NCI-H1436 (cell line): ENCODE data around the gene RASAL1.
A peak's percentile ranks its signal among the peaks of the same experiment; 100 is the strongest.

ENCODE experiments used
- DNase-seq: peaks from one replicate; lab custom pipeline; 2025; lab: John Stamatoyannopoulos, UW

The RASAL1 gene, protein sequence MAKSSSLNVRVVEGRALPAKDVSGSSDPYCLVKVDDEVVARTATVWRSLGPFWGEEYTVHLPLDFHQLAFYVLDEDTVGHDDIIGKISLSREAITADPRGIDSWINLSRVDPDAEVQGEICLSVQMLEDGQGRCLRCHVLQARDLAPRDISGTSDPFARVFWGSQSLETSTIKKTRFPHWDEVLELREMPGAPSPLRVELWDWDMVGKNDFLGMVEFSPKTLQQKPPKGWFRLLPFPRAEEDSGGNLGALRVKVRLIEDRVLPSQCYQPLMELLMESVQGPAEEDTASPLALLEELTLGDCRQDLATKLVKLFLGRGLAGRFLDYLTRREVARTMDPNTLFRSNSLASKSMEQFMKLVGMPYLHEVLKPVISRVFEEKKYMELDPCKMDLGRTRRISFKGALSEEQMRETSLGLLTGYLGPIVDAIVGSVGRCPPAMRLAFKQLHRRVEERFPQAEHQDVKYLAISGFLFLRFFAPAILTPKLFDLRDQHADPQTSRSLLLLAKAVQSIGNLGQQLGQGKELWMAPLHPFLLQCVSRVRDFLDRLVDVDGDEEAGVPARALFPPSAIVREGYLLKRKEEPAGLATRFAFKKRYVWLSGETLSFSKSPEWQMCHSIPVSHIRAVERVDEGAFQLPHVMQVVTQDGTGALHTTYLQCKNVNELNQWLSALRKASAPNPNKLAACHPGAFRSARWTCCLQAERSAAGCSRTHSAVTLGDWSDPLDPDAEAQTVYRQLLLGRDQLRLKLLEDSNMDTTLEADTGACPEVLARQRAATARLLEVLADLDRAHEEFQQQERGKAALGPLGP

GRCh38 chr12:113135178-113136127 lies at the start of gene RASAL1:
Gene RASAL1, minus strand, starts transcription at chr12:113135761. Its CDS starts 299 bp downstream, at chr12:113135462.
- DNase-seq: peak; percentile 86

DNA sequence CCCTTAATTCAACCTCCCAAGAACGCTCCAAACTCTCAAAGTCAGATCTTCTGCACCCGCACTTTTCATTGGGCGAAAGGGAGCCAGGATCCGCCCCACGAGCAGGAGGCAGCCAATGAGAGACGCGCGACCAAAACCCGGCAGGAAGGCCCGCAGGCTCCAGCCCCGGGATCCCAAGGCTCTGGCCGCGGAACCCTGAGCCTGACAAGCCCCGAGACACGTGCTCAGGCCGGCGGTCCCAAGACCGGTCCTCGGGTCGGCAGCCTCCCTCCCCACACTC lies 49.3 kb upstream of the RASAL1 start:
- DNase-seq: peak; percentile 84

DNA sequence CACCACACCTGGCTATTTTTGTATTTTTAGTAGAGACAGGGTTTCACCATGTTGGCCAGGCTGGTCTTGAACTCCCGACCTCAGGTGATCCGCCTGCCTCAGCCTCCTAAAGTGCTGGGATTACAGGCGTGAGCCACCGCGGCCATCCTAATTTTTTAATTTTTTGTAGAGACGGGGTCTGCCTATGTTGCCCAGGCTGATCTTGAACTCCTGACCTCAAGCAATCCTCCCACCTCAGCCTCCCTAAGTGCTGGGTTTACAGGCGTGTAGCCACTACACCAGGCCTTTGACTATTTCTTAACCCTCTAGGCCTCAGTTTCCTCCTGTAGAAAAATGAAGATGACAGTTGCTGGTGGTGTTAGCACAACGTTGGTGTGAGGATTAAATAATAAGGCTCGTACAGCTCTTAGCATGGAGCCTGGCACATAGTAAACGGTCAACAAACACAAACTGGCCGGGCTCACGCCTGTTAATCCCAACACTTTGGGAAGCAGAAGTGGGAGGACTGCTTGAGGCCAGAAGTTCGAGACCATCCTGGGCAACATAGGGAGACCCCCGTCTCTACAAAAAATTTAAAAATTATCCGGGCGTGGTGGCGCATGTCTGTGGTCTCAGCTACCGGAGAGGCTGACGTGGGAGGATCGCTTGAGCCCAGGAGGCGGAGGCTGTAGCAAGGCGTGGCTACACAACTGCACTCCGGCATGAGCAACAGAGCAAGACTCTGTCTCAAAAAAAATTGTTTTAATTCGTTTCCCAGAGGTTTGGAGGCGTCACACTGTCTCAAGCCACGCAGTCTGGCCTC lies 48.7 kb upstream of the RASAL1 start:
- DNase-seq: no peak

- DNase-seq: no peak
Observed at GRCh38 chr12:113183030-113183589, 47.5 kb upstream of the RASAL1 start.

DNA sequence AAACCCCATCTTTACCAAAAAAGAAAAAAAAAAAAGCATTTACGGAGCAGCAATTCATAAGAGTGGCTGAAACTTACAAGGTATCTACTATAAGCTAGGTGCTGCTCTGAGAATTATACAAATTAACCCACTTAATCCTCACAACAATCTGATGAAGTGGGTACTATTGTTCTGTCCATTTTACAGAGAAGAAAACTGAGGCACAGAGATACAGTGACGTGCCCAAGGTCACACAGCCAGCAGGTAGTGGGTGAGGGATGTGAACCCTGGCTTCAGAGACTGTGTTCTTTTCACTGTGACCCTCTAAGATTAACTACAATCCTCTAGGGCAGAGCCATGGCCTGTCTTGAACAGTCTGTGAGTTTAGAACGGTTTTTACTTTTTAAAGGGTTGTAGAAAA lies 46.4 kb upstream of the RASAL1 start:
- DNase-seq: no peak

- DNase-seq: no peak
Observed at GRCh38 chr12:113180333-113180732, 44.8 kb upstream of the RASAL1 start.

DNA sequence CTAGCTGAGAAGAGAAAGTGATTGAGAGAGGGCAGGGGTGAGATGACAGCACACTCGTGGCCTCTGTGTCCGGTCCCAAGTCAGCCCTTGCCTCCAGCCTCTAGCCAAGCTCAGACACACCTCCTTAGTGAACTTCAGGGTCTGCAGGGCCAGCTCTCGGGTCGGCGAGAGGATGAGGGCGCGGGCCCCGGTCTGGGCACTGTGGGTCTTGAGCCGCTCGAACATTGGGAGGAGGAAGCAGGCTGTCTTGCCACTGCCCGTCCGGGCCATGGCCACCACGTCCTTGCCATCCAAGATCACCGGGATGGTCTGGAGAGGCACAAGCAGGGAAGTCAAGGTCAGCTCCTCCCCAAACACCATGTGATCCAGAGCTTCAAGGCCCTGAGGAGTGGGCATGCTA lies 43.5 kb upstream of the RASAL1 start:
- DNase-seq: no peak

DNA sequence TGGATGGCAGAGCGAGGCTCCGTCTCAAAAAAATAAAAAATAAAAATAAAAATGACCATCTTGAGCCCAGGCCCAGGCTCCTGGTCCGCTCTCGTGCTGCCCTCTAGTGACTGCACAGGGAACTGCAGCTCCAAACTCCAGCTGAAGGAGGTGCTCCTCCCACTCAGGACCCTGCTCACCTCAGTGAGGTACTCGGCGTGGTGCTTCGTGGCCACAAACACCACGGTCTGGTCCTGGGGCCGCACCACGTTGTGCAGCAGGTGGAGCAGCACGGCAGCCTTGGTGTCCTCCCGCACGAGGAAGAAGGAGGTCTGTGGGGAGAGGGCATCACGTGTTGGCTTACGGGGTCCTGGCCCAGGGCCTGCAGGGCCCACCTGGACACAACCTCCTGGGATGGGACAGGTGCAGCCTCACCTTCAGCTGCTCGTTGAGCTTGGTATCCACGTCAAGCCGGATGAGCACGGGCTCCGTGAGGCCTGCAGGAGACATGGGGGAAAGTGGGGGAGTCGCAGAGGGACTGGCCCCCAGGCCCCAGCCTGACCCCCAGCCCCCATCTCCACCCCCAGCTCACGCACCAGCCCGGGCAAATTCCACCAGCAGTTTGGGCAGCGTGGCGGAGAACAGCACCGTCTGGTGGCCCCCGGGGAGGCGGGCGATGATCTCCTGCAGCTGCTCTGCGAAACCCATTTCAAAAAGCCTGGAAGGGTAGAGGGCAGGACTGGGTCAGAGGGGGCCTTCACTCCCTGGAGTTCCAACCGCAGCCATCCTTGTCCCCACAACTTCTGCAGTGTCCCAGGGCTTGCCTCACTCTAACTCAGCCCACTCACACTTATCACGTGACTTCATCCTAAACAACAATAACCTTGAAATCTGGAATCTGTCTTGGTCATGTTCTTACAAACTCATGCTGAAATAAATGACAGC lies 39.2 kb upstream of the RASAL1 start:
- peak; percentile 30 for DNase-seq

GRCh38 chr12:113173081-113173698 lies 37.6 kb upstream of the RASAL1 start:
- DNase-seq: no peak

DNA sequence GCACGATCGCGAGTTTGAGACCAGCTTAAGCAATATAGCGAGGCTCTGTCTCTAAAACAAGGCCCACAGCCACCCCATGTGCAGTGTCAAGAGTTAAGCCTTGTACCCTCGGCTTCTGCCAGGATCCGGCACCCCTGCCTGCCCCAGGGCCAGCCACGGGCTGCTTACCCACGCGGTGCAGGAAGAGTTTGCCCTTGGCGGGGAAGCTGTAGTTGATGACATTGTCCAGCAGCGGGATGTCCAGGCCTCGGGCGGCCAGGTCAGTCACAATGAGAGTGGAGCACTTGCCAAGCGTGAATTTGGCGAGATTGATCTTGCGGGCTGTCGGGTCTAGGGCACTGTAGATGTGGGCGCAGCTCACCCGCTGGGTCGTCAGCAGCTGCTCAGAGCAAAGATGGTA lies 36.6 kb upstream of the RASAL1 start:
- DNase-seq: no peak

DNA sequence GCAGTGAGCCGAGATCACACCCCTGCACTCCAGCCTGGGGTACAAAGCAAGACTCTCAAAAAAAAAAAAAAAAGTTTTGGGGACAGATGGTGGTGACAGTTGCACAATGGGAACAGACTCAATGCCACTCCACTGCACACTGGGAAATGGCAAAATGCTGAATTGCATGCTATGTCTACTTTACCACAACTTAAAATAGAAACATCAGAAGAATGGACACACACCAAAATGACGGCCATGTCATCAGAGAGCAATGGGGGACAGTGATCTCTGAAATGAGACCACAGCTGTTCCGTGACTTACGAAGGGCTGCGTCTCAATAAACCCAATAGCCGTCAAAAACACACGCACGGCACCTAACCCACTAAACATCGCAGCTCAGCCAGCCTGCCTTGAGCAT lies 36.0 kb upstream of the RASAL1 start:
- no peak for DNase-seq

DNA sequence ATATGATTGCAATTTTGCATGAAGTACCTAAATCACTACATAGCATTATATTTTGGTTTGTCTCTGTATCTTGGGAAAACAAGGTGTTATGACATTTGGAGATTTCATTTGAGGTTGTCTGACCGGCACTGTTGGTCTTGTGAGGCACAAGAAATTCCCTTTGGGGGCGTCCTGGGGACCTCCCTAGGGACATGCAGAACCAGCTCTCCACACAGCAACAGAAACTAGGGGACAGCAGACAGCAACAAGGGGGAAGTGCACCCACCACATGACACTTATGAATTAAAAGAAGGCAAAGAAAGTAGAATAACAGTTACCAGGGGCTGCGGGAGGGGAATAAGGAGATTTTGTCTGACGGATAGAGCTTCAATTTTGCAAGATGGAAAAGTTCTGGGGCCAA lies 35.4 kb upstream of the RASAL1 start:
- no peak for DNase-seq

DNA sequence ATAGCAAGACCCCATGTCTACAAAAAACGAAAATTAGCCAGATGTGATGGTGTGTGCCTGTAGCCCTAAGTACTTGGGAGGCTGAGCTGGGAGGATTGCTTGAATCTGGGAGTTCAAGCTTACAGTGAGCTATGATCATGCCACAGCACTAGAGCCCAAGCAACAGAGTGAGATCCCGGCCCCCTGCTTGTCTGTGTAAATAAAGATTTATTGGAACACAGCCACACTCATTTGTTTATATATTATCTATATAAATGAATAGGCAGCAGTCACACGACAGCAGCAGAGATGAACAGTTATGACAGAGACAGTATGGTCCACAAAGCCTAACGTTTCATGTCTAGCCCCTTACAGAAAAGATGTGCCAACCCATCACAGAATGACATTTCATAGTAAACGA lies 34.9 kb upstream of the RASAL1 start:
- DNase-seq: no peak

- no peak for DNase-seq
Observed at GRCh38 chr12:113169697-113170096, 34.1 kb upstream of the RASAL1 start.

GRCh38 chr12:113167868-113168267 lies 32.3 kb upstream of the RASAL1 start:
- no peak for DNase-seq

- no peak for DNase-seq
Observed at GRCh38 chr12:113165521-113166450, 30.2 kb upstream of the RASAL1 start.

DNA sequence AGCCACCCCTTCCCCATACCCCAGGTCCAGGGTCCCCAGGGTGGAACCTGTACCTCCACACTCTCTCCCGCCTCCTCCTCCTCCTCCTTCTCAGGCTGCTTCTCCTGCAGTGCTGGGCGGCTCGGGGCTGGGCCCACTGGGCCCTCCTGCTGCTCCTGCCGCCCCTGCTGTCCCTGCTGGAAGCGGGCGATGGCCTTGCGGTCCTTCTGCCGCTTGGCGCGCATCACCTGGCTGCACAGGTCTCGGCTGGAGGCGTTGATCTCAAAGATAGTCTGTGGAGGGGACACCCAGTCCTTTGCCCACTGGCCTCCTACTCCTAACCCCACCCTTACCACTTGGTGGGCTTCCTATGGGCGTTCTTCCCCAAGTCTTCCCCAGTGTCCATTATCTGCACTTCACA lies 28.5 kb upstream of the RASAL1 start:
- DNase-seq: no peak

DNA sequence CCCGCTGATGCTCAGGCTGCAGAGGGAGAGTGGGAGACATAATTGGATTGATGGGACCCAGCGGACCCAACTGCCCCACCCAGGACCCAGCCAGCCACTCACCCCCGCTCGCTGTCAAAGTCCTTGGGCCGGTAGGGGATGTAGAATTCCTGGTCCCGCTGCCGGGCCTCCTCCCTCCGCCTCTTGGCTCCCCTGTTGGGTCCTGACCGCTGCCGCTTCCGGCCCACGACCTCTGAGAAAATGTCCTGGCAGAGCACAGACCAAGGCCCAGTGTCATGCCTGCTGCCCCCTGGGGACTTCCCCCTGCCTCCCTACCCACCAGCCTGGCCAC lies 27.4 kb upstream of the RASAL1 start:
- DNase-seq: no peak
